GM21619 (cell line): ENCODE results near the gene NUMA1.

Source experiments
- ATAC-seq: cut with Tn5 transposase; IDR thresholded peaks from one replicate; pipeline ENCODE4 v1.9.1; 2021; ENCODE audit not compliant: unreplicated experiment

Gene NUMA1, protein sequence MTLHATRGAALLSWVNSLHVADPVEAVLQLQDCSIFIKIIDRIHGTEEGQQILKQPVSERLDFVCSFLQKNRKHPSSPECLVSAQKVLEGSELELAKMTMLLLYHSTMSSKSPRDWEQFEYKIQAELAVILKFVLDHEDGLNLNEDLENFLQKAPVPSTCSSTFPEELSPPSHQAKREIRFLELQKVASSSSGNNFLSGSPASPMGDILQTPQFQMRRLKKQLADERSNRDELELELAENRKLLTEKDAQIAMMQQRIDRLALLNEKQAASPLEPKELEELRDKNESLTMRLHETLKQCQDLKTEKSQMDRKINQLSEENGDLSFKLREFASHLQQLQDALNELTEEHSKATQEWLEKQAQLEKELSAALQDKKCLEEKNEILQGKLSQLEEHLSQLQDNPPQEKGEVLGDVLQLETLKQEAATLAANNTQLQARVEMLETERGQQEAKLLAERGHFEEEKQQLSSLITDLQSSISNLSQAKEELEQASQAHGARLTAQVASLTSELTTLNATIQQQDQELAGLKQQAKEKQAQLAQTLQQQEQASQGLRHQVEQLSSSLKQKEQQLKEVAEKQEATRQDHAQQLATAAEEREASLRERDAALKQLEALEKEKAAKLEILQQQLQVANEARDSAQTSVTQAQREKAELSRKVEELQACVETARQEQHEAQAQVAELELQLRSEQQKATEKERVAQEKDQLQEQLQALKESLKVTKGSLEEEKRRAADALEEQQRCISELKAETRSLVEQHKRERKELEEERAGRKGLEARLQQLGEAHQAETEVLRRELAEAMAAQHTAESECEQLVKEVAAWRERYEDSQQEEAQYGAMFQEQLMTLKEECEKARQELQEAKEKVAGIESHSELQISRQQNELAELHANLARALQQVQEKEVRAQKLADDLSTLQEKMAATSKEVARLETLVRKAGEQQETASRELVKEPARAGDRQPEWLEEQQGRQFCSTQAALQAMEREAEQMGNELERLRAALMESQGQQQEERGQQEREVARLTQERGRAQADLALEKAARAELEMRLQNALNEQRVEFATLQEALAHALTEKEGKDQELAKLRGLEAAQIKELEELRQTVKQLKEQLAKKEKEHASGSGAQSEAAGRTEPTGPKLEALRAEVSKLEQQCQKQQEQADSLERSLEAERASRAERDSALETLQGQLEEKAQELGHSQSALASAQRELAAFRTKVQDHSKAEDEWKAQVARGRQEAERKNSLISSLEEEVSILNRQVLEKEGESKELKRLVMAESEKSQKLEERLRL (N-terminal part only)

DNA sequence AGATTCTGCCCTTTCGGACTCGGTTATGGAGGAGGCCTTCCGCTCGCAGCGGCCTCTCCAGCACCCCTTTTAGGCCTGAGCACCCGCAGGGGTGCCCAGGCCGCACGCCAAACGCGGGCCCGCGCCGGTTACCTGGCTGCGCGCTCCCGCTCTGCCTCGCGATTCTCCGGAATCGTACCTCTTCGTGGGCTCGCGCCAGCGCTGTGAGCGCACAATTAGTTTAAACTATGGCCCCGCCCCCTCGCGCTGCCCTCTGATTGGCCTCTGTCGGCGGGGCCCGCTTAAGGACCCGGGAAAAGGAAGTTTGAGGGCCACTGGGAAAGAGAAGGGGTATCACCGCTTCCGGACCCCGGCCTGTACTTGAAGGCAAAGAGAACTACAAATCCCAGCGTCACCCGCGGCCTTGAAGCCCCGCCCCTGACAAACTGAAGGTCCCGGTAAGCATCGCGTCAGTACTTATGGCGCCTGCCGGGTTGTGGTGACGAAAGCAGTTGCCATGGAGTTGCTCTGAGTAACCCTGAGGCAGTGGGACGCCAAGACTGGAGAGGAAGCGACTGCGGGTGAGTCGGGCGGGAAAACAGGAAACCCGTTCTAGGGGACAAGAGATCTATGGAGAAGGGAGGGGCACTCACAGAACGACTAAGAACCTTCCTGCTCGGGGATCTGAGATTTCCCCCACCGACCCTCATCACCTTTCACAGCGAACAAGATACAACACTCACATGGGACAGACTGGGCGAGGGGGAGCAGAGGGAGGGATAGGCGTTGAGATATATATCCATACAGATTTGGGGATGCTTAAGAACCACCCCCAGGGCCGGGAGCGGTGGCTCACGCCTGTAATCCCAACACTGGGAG is at the start of gene NUMA1, which contains the start of gene LRRC51:
Gene NUMA1 (minus strand): TSS at position 217 of the 858 bp plus-strand sequence. CDS start 44,599 bp downstream, outside the sequence.
Gene LRRC51 (plus strand): TSS at position 525 of the 858 bp plus-strand sequence. CDS start 8,234 bp downstream, outside the sequence.
- ATAC-seq = peak; percentile 95

DNA sequence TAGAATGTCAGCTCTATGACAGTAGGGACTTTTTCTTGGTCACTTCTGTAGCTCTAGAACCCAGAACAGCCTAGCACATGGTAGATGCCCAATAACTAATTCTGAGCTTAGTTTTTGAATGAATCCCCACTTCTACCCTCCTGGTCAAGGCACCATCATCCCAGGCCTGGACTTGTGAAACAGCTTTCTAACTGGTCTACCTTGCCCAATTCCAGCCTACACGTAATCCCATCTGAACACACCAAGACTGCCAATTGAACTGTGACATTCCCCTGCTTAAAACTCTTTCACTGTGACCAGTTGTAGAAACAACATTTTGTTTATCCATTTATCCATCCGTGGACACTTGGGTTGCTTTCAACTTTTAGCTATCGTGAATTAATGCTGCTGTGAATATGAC is 49.0 kb upstream of the NUMA1 start:
- ATAC-seq = no peak

DNA sequence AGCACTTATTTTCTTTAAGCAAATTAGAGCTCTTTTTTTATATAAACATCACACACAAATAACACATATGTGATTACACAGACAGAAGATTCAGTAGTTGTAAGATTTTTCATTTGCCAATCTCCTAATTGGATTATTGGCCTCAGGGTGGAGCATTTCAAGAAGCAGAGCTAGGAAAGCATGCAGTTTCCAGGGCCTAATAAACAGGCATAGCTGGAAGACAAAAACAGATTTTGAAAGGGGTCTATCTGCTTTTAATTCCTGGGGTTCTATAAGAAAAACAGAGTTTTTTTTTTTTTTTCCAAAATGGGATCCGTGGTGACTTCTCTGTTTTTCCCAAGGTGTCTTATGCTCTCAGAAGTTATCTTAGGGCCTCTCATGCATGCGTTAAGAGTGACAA is 47.6 kb upstream of the NUMA1 start:
- no peak for ATAC-seq

DNA sequence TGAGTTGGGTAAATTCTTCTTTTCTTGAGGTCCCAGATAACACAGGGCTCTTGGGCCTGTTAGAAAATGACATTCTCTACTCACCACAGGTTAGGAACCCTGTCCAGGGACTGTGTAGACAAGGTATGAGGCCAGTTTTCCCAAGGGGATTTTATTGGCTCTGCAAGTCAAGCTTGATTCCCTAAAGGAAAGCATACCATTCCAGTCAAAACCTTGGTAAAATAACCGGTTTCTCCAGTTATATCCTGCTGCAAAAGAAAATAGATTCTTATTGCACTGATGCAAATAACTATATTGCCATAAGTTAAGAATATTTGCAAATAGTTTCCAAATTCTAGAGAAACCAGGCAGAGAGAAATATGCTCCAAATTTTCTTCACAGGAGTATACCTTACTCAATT is 45.6 kb upstream of the NUMA1 start:
- ATAC-seq = no peak

DNA sequence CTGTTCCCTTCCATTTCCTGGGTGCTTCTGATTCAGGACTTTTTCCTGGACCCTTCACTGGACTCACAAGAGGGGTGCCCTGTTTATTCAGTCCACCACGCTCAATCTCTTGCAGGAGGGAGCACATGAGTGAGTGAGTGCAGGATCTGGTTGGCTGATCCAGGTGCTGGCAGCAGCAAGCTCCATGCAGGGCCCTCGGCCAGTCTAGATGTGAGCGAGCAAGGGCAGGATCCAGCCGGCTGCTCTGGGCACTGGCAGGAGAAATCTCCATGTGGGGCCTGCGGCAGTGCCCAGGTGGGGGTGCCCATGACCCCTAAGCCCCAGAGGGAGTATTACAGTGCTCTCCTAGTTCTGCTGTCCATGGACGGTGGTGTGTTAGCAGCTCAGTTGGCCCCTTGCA is 43.7 kb upstream of the NUMA1 start:
- ATAC-seq = no peak

DNA sequence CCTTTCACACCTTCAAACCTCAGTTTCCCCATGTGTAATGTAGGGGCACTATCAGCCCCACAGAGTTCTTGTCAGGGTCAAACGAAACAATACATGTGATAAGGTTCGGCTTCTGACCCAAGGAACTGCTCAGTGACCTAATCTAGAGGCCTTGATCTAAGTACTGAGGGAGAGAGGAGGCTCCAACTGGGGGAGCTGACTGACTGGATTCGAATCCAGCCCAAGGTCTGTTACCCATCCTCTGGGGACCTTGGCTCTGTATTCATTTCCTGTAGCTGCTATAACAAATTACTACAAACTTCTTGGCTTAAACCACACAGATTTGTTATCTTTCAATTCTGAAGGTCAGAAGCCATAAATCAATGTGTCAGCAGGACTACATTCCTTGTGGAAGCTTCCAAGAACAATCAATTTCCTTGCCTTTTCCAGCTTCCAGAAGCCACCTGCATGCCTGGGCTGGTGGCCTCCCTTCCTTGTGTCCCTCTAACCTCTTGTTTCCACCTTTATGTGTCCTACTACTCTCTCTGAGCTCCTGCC is 42.8 kb upstream of the NUMA1 start:
- ATAC-seq = no peak

DNA sequence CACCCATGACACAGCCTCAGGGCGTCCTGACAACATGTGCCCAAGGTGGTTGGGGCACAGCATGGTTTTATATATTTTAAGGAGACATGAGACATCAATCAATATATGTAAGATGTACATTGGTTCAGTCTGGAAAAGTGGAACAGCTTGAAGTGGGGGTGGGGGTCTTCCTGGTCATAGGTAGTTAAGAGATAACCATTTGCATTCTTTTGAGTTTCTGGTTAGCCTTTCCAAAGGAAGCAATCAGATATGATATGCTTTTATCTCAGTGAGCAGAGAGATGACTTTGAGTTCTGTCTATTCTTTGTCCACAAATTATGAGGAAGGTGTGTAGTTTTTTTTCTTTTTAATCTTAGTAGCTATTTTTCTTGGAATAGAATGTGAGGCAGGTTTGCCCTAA is 42.3 kb upstream of the NUMA1 start:
- no peak for ATAC-seq

DNA sequence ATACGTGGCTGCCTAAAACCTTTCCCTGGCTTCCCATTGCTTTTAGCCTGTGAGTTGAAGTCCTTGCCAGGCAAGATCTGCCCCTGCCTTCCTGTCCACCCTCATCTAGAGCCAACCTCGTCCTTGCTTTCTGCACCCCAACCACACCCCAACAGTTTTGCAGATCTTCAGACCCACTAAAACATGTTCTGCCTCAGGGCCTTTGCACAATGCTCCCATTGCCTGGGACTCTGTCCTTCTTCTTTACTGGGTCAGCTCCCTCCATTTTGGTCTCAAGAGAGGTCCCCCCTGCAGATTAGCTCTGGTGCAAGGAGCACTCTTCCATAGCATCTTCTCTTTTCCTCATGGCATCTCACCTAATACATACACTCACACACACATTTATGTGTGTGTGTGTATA is 40.6 kb upstream of the NUMA1 start:
- no peak for ATAC-seq

DNA sequence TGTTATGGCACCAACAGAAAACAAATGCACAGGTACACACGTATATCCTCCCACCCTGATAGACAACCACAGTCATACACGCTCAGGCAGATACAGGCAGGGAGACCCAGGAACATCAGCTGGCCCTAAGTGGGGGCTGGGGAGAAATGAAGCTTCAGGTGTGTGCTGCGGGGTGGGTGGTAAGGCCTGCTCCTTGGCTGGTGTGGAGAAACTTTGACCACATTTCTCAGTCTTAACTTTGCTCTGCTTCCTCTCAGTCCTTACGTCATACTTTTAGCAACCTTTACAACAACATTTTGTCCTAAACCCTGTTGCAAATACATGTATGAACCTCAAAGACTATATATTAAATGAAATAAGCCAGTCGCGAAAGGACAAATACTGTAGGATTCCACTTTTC is 38.9 kb upstream of the NUMA1 start:
- no peak for ATAC-seq

DNA sequence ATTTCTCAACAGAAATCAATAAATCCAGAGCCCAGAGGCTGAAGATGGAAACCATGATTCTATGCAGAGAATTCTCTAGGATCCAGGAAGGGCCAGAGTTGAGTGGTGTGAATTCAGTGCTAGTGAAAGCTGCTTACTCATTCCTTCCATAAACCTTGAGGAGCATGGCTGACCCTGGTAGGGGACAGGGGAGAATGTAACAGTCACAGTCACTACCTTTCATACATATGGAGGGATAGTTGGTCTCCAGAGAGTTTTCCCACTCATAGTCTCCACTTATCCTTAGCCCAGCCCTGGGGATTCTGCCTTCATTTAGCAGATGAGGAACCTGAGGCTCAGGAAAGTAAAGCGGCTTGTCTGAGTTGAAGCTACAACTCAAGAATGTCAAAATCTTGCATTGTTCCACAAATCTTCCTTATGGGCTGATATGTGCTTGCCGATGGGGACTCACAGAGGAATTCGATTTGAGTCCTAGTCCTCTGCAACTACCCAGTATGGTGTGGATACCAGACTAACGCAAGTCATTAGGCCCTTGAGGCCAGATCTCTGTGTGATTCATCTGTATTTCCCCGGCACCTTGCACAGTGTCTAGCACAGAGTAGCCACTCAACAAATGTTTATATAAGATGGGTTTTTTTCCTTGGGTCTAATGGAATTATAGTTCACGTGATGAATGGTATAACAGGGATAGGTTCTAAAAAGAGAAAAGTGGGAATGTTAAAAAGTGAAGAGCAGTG is 35.8 kb upstream of the NUMA1 start:
- ATAC-seq = no peak

DNA sequence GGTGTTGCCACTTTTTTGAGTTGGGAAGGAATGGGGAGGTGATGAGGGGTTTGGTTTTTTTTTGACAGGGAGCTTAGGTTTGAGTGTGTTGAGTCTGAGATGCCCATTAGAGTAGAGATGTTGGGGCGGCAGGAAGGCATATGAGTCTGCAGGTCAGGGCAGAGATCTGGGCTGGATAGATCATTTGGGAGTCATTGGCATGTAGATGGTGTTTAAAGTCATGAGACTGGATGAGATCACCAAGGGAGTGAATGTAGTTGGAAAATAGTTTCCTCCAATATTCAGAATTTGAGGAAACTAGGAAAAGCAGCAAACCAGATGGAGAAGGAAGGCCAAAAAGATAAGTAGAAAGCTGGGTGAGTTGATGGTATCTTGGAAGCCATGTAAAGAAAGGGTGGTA is 34.2 kb upstream of the NUMA1 start:
- ATAC-seq = no peak

DNA sequence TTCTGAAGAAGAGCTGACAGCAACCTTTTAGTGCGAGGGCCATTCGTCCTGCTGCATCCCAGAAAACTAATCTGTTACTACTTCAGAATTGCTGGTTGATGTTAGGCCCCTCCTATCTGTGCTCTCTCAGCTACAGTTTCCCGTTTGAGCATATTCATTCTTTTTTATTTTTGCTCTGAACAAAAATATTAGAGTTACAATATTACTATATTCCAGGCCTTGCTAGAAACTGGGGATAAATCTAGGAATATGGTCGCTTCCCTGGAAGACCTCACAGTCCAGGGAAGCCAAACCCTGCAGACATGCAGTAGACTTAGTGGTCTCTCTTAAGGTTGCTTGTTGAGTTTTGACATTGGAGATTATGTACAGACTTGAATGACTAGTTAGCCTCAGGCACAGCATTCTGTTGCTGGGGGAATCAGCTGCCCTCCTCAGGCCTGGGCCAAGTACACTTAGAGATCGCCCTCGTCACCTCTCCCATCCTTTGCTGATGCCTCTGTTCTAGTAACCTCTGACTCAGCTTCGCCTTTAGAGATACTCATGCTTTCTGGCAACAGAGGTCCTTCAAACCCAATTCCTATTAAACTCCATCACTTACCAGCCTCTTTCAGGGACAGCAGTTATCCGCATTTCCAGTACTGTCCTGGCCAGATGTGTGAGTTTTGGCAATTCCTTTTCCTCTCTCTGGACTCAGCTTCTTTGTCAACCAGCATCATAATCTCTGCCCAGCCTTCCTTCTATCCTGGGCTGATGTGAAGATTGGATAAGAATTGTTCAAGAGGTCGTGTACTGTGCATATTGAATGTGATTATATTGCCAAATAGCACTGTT is 32.9 kb upstream of the NUMA1 start:
- ATAC-seq = no peak

DNA sequence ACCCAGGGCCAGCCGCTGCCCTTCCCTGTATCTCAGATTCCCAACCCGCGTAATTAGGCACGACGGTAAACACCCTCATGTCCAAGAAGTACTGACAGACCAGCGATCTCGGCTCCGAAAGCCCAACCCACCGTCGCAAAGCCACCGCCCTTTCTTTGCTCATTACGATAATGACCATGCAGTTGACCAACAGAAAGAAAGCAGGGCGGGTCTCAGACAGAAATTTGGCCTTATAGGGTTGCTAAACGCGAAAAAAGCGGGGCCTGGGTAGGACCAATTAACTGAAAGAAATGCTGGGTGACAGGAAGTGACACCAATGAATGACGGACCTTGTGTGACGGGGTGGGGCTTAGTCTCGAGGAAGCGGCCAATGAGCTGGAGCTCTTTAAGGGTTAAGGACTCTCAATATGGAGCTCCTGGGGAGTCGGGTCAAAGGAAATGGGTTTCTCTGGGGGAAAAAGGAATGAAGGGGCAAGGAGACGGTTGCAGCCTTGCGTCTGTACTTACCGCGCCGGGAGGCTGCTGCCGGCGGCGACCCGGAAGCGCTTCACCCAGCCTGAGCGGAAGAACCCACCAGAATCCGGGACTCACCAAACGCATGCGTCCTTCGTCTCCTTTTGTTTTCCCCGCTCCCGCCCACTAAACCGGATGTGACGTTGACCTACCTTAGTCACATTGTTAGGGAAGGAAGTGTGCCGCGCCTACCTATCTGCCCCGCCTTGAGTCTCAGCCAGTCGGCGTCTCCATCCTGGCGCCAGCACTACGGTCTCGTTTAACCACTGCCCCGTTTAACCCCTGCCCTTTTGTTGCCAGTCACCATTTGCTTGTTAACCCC is 32.0 kb upstream of the NUMA1 start, which contains the start of gene ANAPC15:
Gene ANAPC15 (minus strand): TSS at position 553 of the 835 bp plus-strand sequence. CDS start 1,419 bp downstream, outside the sequence.
- ATAC-seq = peak; percentile 85

DNA sequence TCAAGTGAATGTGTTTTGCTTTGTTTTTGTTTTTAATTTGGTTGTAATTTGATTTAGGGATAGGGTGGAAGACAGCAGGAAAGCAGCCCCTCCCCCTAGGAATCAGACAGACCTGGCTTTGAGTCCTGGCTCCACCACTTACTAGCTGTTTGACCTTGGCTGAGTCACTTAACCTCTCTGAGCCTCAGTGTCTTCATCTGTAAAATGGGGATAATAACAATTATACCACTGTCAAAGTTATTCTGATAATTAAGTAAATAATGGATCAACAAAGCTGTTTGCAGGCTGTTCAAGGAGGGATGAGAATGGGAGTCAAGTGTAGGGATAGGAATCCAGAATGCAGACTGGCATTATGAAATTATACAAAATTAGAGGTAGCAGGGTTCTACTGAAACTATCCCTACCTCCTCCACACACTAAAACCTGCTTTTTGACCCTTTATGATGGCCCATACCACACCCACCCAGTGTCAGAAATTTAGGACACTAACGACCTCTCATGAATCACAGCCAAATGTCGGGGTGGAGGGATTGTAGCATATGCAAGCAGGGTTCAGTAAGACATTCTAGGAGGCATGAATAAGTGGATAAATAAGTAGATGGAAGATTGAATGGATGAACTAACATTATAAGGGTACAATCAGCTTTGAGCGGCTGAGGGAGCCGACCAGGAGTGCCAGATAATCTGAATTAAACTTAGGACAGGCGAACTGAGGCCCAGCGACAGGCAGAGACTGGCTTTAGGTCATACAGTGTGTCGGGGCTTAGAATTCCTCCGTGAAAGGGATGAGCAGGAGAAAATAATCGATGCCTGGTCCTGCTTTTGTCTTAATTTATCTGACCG is 31.2 kb upstream of the NUMA1 start:
- peak; percentile 0 for ATAC-seq

DNA sequence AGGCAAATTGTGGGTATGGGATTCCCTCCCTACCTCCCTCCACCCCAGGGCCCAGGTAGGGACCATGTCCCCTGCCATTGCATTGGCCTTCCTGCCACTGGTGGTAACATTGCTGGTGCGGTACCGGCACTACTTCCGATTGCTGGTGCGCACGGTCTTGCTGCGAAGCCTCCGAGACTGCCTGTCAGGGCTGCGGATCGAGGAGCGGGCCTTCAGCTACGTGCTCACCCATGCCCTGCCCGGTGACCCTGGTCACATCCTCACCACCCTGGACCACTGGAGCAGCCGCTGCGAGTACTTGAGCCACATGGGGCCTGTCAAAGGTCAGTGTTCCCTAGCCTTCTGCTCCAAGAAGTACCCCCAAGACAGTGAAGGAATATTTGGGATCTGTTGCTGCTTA is 25.5 kb upstream of the NUMA1 start, which contains the start of gene TOMT:
Gene TOMT (plus strand): TSS at position 37 of the 400 bp plus-strand sequence. CDS start 28 bp downstream, at position 65.
- no peak for ATAC-seq

DNA sequence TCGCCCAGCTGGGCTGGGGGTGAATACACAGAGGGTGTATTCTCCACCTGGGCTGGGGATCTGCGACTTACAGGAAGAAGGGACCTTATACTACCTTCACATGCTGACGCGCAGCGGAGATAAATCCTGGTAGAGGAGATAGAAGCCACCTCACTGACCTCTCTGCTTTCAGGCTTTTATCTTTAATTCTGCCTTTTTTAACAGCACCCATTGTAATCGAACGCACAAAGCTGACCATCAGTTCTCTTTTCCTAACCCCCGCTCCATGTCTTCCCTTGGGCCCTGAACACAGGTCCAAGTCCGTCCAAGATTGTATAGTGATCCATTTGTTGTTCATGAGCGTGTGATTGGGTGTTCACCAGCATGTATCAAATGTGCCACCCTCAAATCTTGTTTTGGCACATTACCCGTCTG is 23.4 kb upstream of the NUMA1 start:
- no peak for ATAC-seq
